HG03064 (cell line): Measurements from ENCODE around the gene MAPK13.

Source experiments
- ATAC-seq: cut with Tn5 transposase; IDR thresholded peaks from one replicate; pipeline ENCODE4 v1.9.1; 2021; ENCODE audit warnings: low read depth; ENCODE audit not compliant: unreplicated experiment

MAPK13 gene

GRCh38 chr6:36142971-36143838 lies 12.9 kb downstream of the MAPK13 start:
- no peak for ATAC-seq

GRCh38 chr6:36145495-36145894 lies 15.2 kb downstream of the MAPK13 start:
- no peak for ATAC-seq

GRCh38 chr6:36147294-36147693 lies 17.0 kb downstream of the MAPK13 start:
- ATAC-seq: no peak

- ATAC-seq: no peak
These were observed 19.2 kb downstream of the MAPK13 start for GRCh38 chr6:36149476-36149875.

- no peak for ATAC-seq
These were observed 20.0 kb downstream of the MAPK13 start for GRCh38 chr6:36150283-36150682.

- no peak for ATAC-seq
These were observed 24.0 kb downstream of the MAPK13 start for GRCh38 chr6:36154286-36154685.

DNA sequence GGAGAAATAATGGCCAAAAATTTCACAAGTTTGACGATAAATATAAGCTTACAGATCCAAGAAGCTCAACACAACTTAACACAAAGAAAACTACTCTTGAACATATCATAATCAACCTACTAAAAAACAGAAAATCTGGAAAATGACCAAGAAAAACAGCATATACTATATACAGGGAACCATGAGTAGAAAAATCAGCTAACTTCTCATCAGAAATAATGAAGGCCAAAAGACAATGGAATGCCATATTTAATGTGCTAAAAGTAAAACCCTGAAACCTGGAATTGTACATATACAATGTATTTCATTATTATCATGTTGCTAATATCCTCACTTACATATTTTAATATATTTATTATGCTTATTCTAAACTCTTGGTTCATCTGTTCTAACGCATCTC lies 25.3 kb downstream of the MAPK13 start:
- no peak for ATAC-seq

DNA sequence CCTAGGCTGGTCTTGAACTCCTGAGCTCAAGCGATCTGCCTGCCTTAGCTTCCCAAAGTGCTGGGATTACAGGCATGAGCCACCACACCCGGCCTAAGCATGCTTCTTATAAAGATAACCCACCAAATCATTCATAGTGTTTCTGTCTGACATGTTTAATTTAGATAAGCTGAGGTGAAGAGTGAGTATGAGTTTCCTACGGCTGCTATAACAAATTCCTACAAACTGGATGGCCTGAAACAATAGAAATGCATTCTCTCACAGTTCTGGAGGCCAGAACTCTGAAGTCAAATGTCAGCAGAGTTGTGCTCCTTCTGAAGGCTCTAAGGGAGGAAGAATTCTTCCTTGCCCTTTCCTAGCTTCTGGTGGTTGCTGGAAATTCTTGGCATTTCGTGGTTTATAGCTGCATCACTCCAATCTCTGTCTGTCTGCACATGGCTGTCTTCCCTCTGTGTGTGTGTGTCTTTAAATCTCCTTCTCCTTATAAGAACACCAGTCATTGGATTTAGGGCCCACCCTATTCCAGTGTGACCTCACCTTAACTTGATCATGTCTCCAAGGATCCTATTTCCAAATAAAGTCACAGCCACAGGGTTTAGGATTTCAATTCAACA lies 29.9 kb downstream of the MAPK13 start:
- no peak for ATAC-seq

GRCh38 chr6:36169023-36170007 lies 39.0 kb downstream of the MAPK13 start:
- ATAC-seq: no peak

GRCh38 chr6:36170704-36171103 lies 40.4 kb downstream of the MAPK13 start:
- no peak for ATAC-seq

DNA sequence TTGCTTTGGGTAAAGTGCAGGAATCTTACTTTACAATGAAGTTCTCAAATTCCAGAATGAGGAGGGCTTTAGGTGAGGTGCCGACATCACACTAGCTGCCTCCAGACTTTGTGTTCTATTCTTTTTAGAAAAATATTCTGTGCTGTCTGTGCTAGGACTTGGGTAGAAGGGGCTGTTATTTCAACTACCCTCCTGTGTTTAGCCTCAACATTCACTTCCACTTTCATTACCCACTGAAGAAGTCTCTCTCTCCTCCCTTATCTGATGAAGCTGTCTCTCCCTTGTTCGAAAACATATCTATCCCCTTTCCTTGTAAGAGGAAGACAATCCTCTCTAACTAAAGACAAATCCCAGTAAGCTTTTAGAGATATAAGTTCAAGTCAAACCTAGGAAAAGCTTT lies 41.3 kb downstream of the MAPK13 start:
- ATAC-seq: no peak

- ATAC-seq: no peak
These were observed 46.9 kb downstream of the MAPK13 start for GRCh38 chr6:36177166-36177565.

DNA sequence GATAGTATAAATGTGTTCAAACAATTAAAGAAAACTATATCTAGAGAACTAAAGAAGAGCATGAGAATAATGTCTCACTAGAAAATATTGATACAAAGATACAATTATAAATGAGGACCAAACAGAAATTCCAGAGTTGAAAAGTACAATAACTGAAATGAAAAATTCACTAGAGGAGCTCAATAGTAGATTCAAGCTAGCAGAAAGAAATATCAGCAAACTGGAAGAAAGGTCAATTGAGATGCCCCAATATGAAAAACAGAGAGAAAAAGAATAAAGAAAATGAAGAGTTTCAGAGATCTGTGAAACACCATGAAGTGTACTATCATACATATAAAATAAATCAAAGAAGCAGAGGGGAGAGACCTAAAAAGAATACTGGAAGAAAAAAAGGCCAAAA lies 48.2 kb downstream of the MAPK13 start:
- no peak for ATAC-seq

DNA sequence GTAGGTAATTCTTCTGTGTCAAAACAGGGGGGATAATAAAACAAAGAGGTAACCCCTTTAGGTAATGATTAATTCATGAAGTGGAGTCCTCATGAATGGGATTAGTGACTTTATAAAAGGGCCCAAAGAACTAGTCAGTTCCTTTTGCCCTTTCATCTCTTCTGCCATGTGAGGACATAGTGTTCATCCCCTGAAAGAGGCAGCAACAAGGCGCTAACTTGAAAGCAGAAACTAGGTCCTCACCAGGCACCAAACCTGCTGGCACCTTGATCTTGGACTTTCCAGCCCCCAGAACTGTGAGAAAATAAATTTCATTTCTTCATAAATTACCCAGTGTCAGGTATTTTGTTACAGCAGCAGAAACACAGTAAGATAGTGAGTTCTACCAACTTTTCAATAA lies 49.8 kb downstream of the MAPK13 start:
- ATAC-seq: no peak

- ATAC-seq: no peak
These were observed 54.0 kb downstream of the MAPK13 start for GRCh38 chr6:36184311-36184710.

- ATAC-seq: no peak
These were observed 55.9 kb downstream of the MAPK13 start for GRCh38 chr6:36186199-36186598.

GRCh38 chr6:36187446-36187845 lies 57.1 kb downstream of the MAPK13 start:
- no peak for ATAC-seq
